HG03196 (cell line): Measurements from ENCODE around the gene EXOC3L2.

Source experiments
- ATAC-seq: cut with Tn5 transposase; IDR thresholded peaks from one replicate; pipeline ENCODE4 v1.9.1; 2021; ENCODE audit not compliant: unreplicated experiment

Gene EXOC3L2

GRCh38 chr19:45162608-45163143, 82.5 kb downstream of the EXOC3L2 start:
- ATAC-seq: no peak
